NB4 (cell line): ENCODE data around the gene GRID1.

Source experiments
- CTCF ChIP-seq: IDR thresholded peaks from one replicate; pipeline ENCODE4 v1.5.1; 2012; ENCODE audit warnings: low read depth, low read length
- POLR2A ChIP-seq: IDR thresholded peaks from 2 replicates; pipeline ENCODE4 v1.6.1; 2011; ENCODE audit warnings: mild to moderate bottlenecking; ENCODE audit not compliant: insufficient read length; ENCODE audit errors: extremely low read depth

GRCh38 chr10:86149257-86149656 lies 217.3 kb downstream of the GRID1 start:
- no peak for TF ChIP-seq CTCF
- TF ChIP-seq POLR2A: no peak
